GM21786 (cell line): ENCODE data around the gene GMPR2.
"Not testable (repeated sequence)": the region's sequence is repeated elsewhere in the genome, so short reads cannot be mapped to it uniquely, and the experiment has no call there.

Source experiments
- ATAC-seq: cut with Tn5 transposase; IDR thresholded peaks from one replicate; pipeline ENCODE4 v1.9.1; 2021; ENCODE audit not compliant: unreplicated experiment

The GMPR2 gene

GRCh38 chr14:24198814-24199524, 33.8 kb upstream of the GMPR2 start:
- no peak for ATAC-seq

GRCh38 chr14:24202538-24202937, 30.2 kb upstream of the GMPR2 start:
- not testable (repeated sequence) for ATAC-seq

- not testable (repeated sequence) for ATAC-seq
Observed at GRCh38 chr14:24203249-24203886, 29.4 kb upstream of the GMPR2 start.

- ATAC-seq, result no peak
Observed at GRCh38 chr14:24204163-24205146, 28.3 kb upstream of the GMPR2 start.

GRCh38 chr14:24206260-24207103, 26.2 kb upstream of the GMPR2 start:
- ATAC-seq, result no peak

GRCh38 chr14:24207104-24207551, 25.6 kb upstream of the GMPR2 start:
- ATAC-seq, result no peak

- no peak for ATAC-seq
Observed at GRCh38 chr14:24207625-24208024, 25.1 kb upstream of the GMPR2 start.

GRCh38 chr14:24211311-24211710, 21.4 kb upstream of the GMPR2 start:
- ATAC-seq, result no peak

GRCh38 chr14:24212924-24213865, 19.5 kb upstream of the GMPR2 start, which contains the start of gene CHMP4A:
TSS of gene CHMP4A (minus strand) at chr14:24213488. CDS start at chr14:24213439, 49 bp downstream.
- ATAC-seq, result peak; percentile 84

- no peak for ATAC-seq
Observed at GRCh38 chr14:24213866-24214662, 18.7 kb upstream of the GMPR2 start.

- ATAC-seq, result peak; percentile 58
Observed at GRCh38 chr14:24215495-24216344, 17.0 kb upstream of the GMPR2 start, which contains the start of gene MDP1. TSS of gene MDP1 (minus strand) at chr14:24216066. CDS start at chr14:24215955, 111 bp downstream.

- no peak for ATAC-seq
Observed at GRCh38 chr14:24216345-24216699, 16.4 kb upstream of the GMPR2 start.

GRCh38 chr14:24216876-24217275, 15.9 kb upstream of the GMPR2 start:
- ATAC-seq, result not testable (repeated sequence)

GRCh38 chr14:24219080-24219479, 13.6 kb upstream of the GMPR2 start:
- ATAC-seq, result no peak

- no peak for ATAC-seq
Observed at GRCh38 chr14:24219521-24219920, 13.2 kb upstream of the GMPR2 start.

- ATAC-seq, result not testable (repeated sequence)
Observed at GRCh38 chr14:24222987-24223386, 9.7 kb upstream of the GMPR2 start.

GRCh38 chr14:24224618-24225071, 8.1 kb upstream of the GMPR2 start:
- ATAC-seq, result no peak
